WTC11 (cell line): Measurements from ENCODE around the gene ZNF485. TPM values are rescaled to one million over a fixed set of nuclear protein-coding genes. Genes with fewer than 3 reads are reported as not detected.

Source experiments
- ATAC-seq: fragments of 200-7000 bp; cut with Tn5 transposase; 2 replicates; pipeline ENCODE4 v1.10.0; 2021; ENCODE audit warnings: mild to moderate bottlenecking, moderate library complexity
- CTCF ChIA-PET: fragments of 300-600 bp; sonication (Branson Sonifier 250); formaldehyde crosslinking; loops from one replicate; lab custom pipeline; 2021; ENCODE audit warnings: antibody characterized with exemption; lab: Charles Lee
- POLR2A ChIA-PET: fragments of 350-600 bp; sonication (Branson Sonifier 250); formaldehyde crosslinking; loops from one replicate; lab custom pipeline; 2021; ENCODE audit warnings: antibody characterized with exemption; lab: Charles Lee
- DNase-seq: peaks from one replicate; pipeline ENCODE4 v3.0.0; 2021; ENCODE audit warnings: low spot score
- H3K27ac Mint-ChIP-seq: 2 replicates; pipeline ENCODE4 v1.8.0; 2021; ENCODE audit warnings: mixed read lengths
- H3K27me3 Mint-ChIP-seq: 2 replicates; pipeline ENCODE4 v1.8.0; 2021; ENCODE audit warnings: low read depth, mild to moderate bottlenecking, moderate library complexity, mixed read lengths
- H3K36me3 Mint-ChIP-seq: 2 replicates; pipeline ENCODE4 v1.8.0; 2021; ENCODE audit warnings: mixed read lengths
- H3K4me1 Mint-ChIP-seq: 2 replicates; pipeline ENCODE4 v1.8.0; 2022; ENCODE audit warnings: mixed read lengths
- H3K4me3 Mint-ChIP-seq: 2 replicates; pipeline ENCODE4 v1.8.0; 2021; ENCODE audit warnings: mild to moderate bottlenecking, moderate library complexity, mixed read lengths
- H3K9me3 Mint-ChIP-seq: 2 replicates; pipeline ENCODE4 v1.8.0; 2021; ENCODE audit warnings: mixed read lengths
- ETV6 ChIP-seq: sonication (generic); formaldehyde crosslinking; IDR thresholded peaks from 2 replicates; pipeline ENCODE4 v1.8.1; 2022; ENCODE audit warnings: mild to moderate bottlenecking, missing genetic modification reagents
- FOXJ3 ChIP-seq: sonication (generic); formaldehyde crosslinking; IDR thresholded peaks from 2 replicates; pipeline ENCODE4 v1.9.0; 2021; ENCODE audit warnings: missing genetic modification reagents, mild to moderate bottlenecking, borderline replicate concordance
- FOXP1 ChIP-seq: sonication (generic); formaldehyde crosslinking; IDR thresholded peaks from 2 replicates; pipeline ENCODE4 v1.8.0; 2022; ENCODE audit warnings: missing genetic modification reagents, mild to moderate bottlenecking, moderate library complexity, borderline replicate concordance
- GTF2I ChIP-seq: fragments of 250-450 bp; sonication (Bioruptor Pico); conservative IDR thresholded peaks from 2 replicates; pipeline ENCODE4 v1.4.0; 2021; ENCODE audit warnings: mild to moderate bottlenecking
- HMGA2 ChIP-seq: fragments of 250-450 bp; sonication (Bioruptor Pico); IDR thresholded peaks from 2 replicates; pipeline ENCODE4 v1.4.0; 2021; ENCODE audit warnings: mild to moderate bottlenecking, moderate library complexity
- HMGXB4 ChIP-seq: sonication (generic); formaldehyde crosslinking; IDR thresholded peaks from 2 replicates; pipeline ENCODE4 v1.8.1; 2023; ENCODE audit warnings: mild to moderate bottlenecking, moderate library complexity, missing genetic modification reagents
- NR1H2 ChIP-seq: sonication (generic); formaldehyde crosslinking; IDR thresholded peaks from 2 replicates; pipeline ENCODE4 v1.9.0; 2021; ENCODE audit warnings: mild to moderate bottlenecking, moderate library complexity, missing genetic modification reagents
- NR2C2 ChIP-seq: sonication (generic); formaldehyde crosslinking; IDR thresholded peaks from 2 replicates; pipeline ENCODE4 v1.8.0; 2022; ENCODE audit warnings: mild to moderate bottlenecking, missing genetic modification reagents
- NR3C1 ChIP-seq: sonication (generic); formaldehyde crosslinking; conservative IDR thresholded peaks from 2 replicates; pipeline ENCODE4 v1.8.1; 2023; ENCODE audit warnings: low read depth, mild to moderate bottlenecking, missing genetic modification reagents
- OVOL2 ChIP-seq: fragments of 250-450 bp; sonication (Bioruptor Pico); IDR thresholded peaks from 2 replicates; pipeline ENCODE4 v1.9.0; 2021; ENCODE audit warnings: mild to moderate bottlenecking, borderline replicate concordance
- RELA ChIP-seq: sonication (generic); formaldehyde crosslinking; IDR thresholded peaks from 2 replicates; pipeline ENCODE4 v1.8.1; 2022; ENCODE audit warnings: missing genetic modification reagents, mild to moderate bottlenecking, borderline replicate concordance
- SMAD4 ChIP-seq: sonication (generic); formaldehyde crosslinking; IDR thresholded peaks from 2 replicates; pipeline ENCODE4 v1.8.0; 2022; ENCODE audit warnings: mild to moderate bottlenecking, missing genetic modification reagents
- SP1 ChIP-seq: sonication (generic); formaldehyde crosslinking; conservative IDR thresholded peaks from 2 replicates; pipeline ENCODE4 v1.8.1; 2022; ENCODE audit warnings: missing genetic modification reagents
- TCF7 ChIP-seq: sonication (generic); formaldehyde crosslinking; IDR thresholded peaks from 2 replicates; pipeline ENCODE4 v1.8.0; 2022; ENCODE audit warnings: mild to moderate bottlenecking, low read depth, missing genetic modification reagents, moderate library complexity
- TP53 ChIP-seq: sonication (generic); formaldehyde crosslinking; IDR thresholded peaks from 2 replicates; pipeline ENCODE4 v1.8.1; 2023; ENCODE audit warnings: mild to moderate bottlenecking, missing genetic modification reagents
- USF2 ChIP-seq: sonication (generic); formaldehyde crosslinking; IDR thresholded peaks from 2 replicates; pipeline ENCODE4 v1.8.1; 2023; ENCODE audit warnings: mild to moderate bottlenecking, missing genetic modification reagents, moderate library complexity
- ZNF121 ChIP-seq: sonication (generic); formaldehyde crosslinking; IDR thresholded peaks from 2 replicates; pipeline ENCODE4 v1.8.0; 2023; ENCODE audit warnings: missing genetic modification reagents
- ZNF232 ChIP-seq: sonication (generic); formaldehyde crosslinking; IDR thresholded peaks from 2 replicates; pipeline ENCODE4 v1.8.0; 2022; ENCODE audit warnings: mild to moderate bottlenecking, missing genetic modification reagents
- total RNA-seq: library from RNA; stranded (reverse); gene quantifications from 3 replicates; pipeline ENCODE4 v1.2.3, GENCODE V29; 2021
- TF ChIP-seq, protein P1 (sequence below): sonication (generic); formaldehyde crosslinking; IDR thresholded peaks from 2 replicates; pipeline ENCODE4 v1.8.1; 2022; ENCODE audit warnings: mild to moderate bottlenecking, moderate library complexity, missing genetic modification reagents
- TF ChIP-seq, protein P2 (sequence below): sonication (generic); formaldehyde crosslinking; IDR thresholded peaks from 2 replicates; pipeline ENCODE4 v1.8.1; 2022; ENCODE audit warnings: missing genetic modification reagents, borderline replicate concordance

ZNF485 gene
- total RNA-seq, 1 experiment from 2014 or later, result 9.6 TPM

GRCh38 chr10:43606323-43607198 is at the start of gene ZNF485 (continued):
- TF ChIP-seq SP1 (CRISPR knock-in tag) (peak; percentile 61), USF2 (CRISPR knock-in tag) (peak; percentile 51; the same call in 1 of the 2 replicates), ZNF121 (no peak), HMGA2 (CRISPR knock-in tag) (no peak), FOXP1 (CRISPR knock-in tag) (peak; percentile 91), RELA (CRISPR knock-in tag) (no peak), ETV6 (CRISPR knock-in tag) (0 out of 2 replicates have a peak, but pooled peaks have one; percentile 29), OVOL2 (CRISPR knock-in tag) (no peak), NR1H2 (CRISPR knock-in tag) (no peak), TCF7 (CRISPR knock-in tag) (peak; percentile 86; the same call in 1 of the 2 replicates), TP53 (CRISPR knock-in tag) (no peak), ZNF232 (CRISPR knock-in tag) (peak; percentile 82; the same call in 1 of the 2 replicates), HMGXB4 (CRISPR knock-in tag) (no peak; the same call in 1 of the 2 replicates), NR3C1 (CRISPR knock-in tag) (no peak), GTF2I (CRISPR knock-in tag) (no peak), FOXJ3 (CRISPR knock-in tag) (no peak)
- TF ChIP-seq, protein P1, sequence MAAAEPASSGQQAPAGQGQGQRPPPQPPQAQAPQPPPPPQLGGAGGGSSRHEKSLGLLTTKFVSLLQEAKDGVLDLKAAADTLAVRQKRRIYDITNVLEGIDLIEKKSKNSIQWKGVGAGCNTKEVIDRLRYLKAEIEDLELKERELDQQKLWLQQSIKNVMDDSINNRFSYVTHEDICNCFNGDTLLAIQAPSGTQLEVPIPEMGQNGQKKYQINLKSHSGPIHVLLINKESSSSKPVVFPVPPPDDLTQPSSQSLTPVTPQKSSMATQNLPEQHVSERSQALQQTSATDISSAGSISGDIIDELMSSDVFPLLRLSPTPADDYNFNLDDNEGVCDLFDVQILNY (CRISPR knock-in tag), result no peak; the same call in 1 of the 2 replicates
- TF ChIP-seq, protein P2, sequence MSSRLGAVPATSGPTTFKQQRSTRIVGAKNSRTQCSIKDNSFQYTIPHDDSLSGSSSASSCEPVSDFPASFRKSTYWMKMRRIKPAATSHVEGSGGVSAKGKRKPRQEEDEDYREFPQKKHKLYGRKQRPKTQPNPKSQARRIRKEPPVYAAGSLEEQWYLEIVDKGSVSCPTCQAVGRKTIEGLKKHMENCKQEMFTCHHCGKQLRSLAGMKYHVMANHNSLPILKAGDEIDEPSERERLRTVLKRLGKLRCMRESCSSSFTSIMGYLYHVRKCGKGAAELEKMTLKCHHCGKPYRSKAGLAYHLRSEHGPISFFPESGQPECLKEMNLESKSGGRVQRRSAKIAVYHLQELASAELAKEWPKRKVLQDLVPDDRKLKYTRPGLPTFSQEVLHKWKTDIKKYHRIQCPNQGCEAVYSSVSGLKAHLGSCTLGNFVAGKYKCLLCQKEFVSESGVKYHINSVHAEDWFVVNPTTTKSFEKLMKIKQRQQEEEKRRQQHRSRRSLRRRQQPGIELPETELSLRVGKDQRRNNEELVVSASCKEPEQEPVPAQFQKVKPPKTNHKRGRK, result no peak
- TF ChIP-seq, all 79 proteins: peak for 27

DNA sequence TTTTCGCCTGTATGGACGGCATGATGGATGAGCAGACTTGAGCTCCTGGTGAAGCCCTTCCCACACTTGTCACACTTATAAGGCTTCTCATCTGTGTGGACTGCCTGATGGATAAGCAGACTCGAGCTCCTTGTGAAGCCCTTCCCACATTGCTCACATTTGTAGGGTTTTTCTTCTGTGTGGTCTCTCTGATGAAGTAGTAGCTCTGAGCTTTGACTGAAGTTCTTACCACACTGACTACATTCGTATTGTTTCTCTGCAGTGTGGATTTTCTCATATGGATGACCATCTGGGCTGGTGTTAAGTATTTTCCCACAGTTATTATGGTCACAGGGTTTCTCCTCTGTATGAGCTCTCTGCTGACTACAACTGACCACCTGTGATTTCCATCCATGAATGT is 49.0 kb upstream of the ZNF485 start:
- Mint-ChIP-seq H3K27ac (no peak overlapping the region), H3K36me3 (peaks cover 84% of the 10 kb centered on the region), H3K4me1 (no peaks in the 10 kb centered on the region), H3K4me3 (no peak overlapping the region), H3K27me3 (peaks cover 2% of the 10 kb centered on the region; the same call in 1 of the 2 replicates), H3K9me3 (peaks cover 66% of the 10 kb centered on the region)
- TF ChIP-seq NR2C2 (CRISPR knock-in tag) (no peak), SMAD4 (CRISPR knock-in tag) (no peak)
- CTCF ChIA-PET, result no interaction called here
- POLR2A ChIA-PET, result no interaction called here
- DNase-seq (no peak), ATAC-seq (no peak)
